NCI-H2227 treated with DMSO at 0.1 percent for 48 hours (cell line): ENCODE results near the gene STIM1.

Experiments used
- DNase-seq: peaks from one replicate; lab custom pipeline; 2025; lab: John Stamatoyannopoulos, UW

Gene STIM1

GRCh38 chr11:4071325-4071724, 215.9 kb downstream of the STIM1 start:
- DNase-seq, result no peak

GRCh38 chr11:4071914-4072313, 216.4 kb downstream of the STIM1 start:
- DNase-seq, result peak; percentile 40

- peak; percentile 94 for DNase-seq
These were observed 217.3 kb downstream of the STIM1 start for GRCh38 chr11:4072668-4073285.

- no peak for DNase-seq
These were observed 218.8 kb downstream of the STIM1 start for GRCh38 chr11:4074266-4074665.

GRCh38 chr11:4076774-4077173, 221.3 kb downstream of the STIM1 start:
- DNase-seq, result no peak

- DNase-seq, result no peak
These were observed 227.7 kb downstream of the STIM1 start for GRCh38 chr11:4083198-4083597.

GRCh38 chr11:4084406-4085125, 229.1 kb downstream of the STIM1 start:
- no peak for DNase-seq

- no peak for DNase-seq
These were observed 230.1 kb downstream of the STIM1 start for GRCh38 chr11:4085575-4085974.

GRCh38 chr11:4086575-4087353, 231.3 kb downstream of the STIM1 start:
- no peak for DNase-seq

- no peak for DNase-seq
These were observed 232.1 kb downstream of the STIM1 start for GRCh38 chr11:4087551-4087950.

- DNase-seq, result no peak
These were observed 234.8 kb downstream of the STIM1 start for GRCh38 chr11:4090258-4090657.

- DNase-seq, result no peak
These were observed 236.6 kb downstream of the STIM1 start for GRCh38 chr11:4092026-4092425.

- peak; percentile 78 for DNase-seq
These were observed 238.3 kb downstream of the STIM1 start for GRCh38 chr11:4093519-4094347.

GRCh38 chr11:4094348-4095291, 239.2 kb downstream of the STIM1 start, which contains the start of gene RRM1:
Gene RRM1, plus strand, starts transcription at chr11:4094799. Its CDS starts 214 bp downstream, at chr11:4095013.
- DNase-seq, result peak; percentile 99

GRCh38 chr11:4095509-4096230, 240.2 kb downstream of the STIM1 start:
- peak; percentile 20 for DNase-seq

GRCh38 chr11:4098026-4098621, 242.7 kb downstream of the STIM1 start:
- no peak for DNase-seq

- DNase-seq, result no peak
These were observed 247.2 kb downstream of the STIM1 start for GRCh38 chr11:4102711-4103110.

- DNase-seq, result no peak
These were observed 247.8 kb downstream of the STIM1 start for GRCh38 chr11:4103269-4103668.

- DNase-seq, result no peak
These were observed 250.5 kb downstream of the STIM1 start for GRCh38 chr11:4105916-4106315.

GRCh38 chr11:4111834-4112233, 256.4 kb downstream of the STIM1 start:
- DNase-seq, result no peak
